Subcutaneous adipose tissue (tissue), 4 donors: ENCODE results near the gene DAPK1. TPM values are rescaled to one million over a fixed set of nuclear protein-coding genes. Genes with fewer than 3 reads are reported as not detected.

ENCODE experiments used
- CTCF ChIP-seq: fragments of 450-650 bp; IDR thresholded peaks from one replicate; pipeline ENCODE4 v1.5.1; 2016; ENCODE audit warnings: low read depth, mild to moderate bottlenecking, control low read depth, antibody characterized with exemption, moderate library complexity
- total RNA-seq, 4 donors: library from RNA; depleted of rRNA; stranded (reverse); fragments of >200 nt; gene quantifications; one replicate each; pipeline ENCODE4 v1.1.0, GENCODE V29; 2016

DAPK1 gene
- total RNA-seq, 4 donors from 2014 or later: 29.5 to 63.2 (median 43.4) TPM

DNA sequence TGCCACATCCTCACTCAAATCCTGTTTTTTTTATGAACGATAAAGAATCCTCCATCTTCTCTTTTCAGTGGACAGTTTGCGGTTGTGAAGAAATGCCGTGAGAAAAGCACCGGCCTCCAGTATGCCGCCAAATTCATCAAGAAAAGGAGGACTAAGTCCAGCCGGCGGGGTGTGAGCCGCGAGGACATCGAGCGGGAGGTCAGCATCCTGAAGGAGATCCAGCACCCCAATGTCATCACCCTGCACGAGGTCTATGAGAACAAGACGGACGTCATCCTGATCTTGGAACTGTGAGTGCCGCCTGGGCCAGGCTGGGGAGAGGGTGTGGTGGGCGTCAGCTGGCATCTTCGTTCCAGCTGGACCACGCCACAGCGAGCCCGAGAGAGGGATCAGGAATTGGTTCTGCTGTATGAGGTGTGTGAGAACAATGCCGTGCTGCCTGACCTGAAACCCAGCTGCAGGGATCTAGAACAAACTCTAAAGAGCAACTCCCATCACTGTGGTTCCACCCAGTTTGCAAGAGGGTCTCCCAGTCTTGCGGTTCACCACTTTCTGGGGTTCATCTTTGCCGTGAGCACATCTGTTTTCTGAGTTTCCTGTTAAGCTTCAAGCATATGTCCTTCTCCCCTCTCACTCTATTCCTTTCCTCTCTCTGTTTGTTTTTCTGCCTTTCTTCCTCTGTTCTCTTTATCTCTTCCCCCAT, 107.4 kb downstream of the DAPK1 start:
- TF ChIP-seq CTCF: no peak

GRCh38 chr9:87605676-87606075, 108.0 kb downstream of the DAPK1 start:
- no peak for TF ChIP-seq CTCF

- no peak for TF ChIP-seq CTCF
Measured at GRCh38 chr9:87606841-87607521, 109.3 kb downstream of the DAPK1 start.

- TF ChIP-seq CTCF: no peak
Measured at GRCh38 chr9:87607859-87608258, 110.2 kb downstream of the DAPK1 start.

DNA sequence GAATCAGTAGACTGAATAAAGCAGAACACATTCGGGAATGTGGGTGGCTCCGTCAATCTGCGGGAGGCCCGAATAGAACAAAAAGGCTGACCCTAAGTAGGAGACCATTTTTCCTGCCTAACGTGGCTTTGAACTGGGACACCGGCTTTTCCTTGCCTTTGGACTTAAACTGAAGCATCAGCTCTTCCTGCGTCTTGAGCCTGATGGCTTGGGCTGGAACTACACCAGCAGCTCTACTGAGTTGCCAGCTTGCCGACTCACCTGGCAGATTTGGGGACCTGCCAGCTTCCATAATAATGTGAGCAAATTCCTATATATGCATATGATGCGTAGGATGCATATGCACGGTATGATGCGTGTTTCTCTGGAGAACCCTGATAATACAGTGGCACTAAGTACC, 111.3 kb downstream of the DAPK1 start:
- TF ChIP-seq CTCF: no peak

- no peak for TF ChIP-seq CTCF
Measured at GRCh38 chr9:87609486-87609885, 111.8 kb downstream of the DAPK1 start.

DNA sequence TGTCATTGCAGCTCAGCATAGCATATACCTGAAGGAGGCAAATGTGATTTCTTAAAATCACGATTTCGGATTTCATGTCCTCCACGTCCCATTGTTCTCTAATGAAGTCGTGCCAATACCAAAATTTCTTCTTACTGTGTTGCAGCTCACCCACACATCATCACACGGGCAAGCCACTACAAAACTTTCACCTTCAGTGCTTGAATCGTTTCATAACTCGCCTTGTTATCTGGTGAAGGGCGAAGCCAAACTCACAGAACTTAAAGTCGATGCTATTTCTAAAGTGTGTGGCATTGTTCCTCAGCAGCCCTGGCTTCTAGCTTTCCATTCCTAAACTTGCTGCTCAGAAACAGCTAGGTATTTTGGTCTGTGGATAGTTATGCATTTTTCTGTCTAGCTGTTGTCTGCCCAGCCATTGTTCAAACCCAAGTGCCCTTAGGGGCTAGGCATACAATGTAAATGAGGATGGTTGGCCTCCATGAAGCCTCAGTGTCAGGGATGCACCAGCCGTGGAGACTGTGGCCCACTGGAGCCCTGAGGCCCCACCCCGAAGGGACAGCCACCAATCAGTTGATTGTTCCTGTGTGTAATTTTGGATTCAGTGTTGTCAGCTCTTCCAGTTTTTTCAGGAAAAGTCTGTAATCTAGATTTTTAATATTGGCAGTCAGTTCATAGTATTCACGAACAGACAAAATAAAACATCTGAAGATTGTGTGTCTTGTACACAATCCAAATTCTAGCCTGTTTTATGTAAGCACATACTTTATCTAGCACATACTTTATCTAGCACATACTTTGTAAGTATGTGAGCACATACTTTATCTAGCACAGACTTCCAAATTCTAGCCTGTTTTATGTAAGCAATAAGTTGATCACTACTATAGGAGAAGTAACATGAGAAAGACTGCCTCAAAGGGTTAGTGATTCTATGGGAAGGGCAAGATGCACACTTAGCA, 112.8 kb downstream of the DAPK1 start:
- TF ChIP-seq CTCF: no peak
